Esophagus squamous epithelium (tissue), 4 donors: ENCODE results near the gene ASB9.

Experiments
- POLR2A ChIP-seq, 4 donors: fragments of 450-650 bp; IDR thresholded peaks; one replicate each; pipeline ENCODE4 v1.6.1; 2017; ENCODE audit warnings: antibody characterized with exemption in 4 of 4, mild to moderate bottlenecking in 4 of 4, moderate library complexity in 3 of 4
- TF ChIP-seq, protein P1 (sequence below), 6 experiments: fragments of 450-650 bp in 4 of 6; fragments of 200-600 bp in 2 of 6; sonication (generic) in 2 of 6; IDR thresholded peaks; one replicate each; pipeline ENCODE4 v1.5.1; 2016 to 2019; ENCODE audit warnings: antibody characterized with exemption in 6 of 6, mild to moderate bottlenecking in 4 of 6, moderate library complexity in 4 of 6

DNA sequence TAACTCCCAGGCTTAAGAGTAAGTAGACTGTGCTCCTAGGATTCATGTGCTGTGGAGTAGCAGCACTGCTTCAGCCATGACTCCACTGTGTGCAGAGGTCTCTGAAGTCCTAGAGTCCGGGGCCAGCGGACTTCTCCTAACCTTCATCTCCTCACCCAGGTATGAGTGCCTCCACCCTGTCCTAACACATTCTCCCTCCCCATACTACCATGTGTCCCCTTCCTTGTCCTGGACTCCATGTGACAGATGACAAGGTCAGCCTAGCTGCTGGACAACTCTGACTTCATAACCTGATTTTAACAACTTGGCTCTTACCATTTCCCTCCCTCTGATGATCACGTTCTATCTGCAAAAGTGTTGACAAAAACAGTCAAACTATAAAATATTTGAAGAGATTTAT, 28.9 kb upstream of the ASB9 start:
- TF ChIP-seq POLR2A (IDR thresholded peaks at IDR 0.05) = no peak
- TF ChIP-seq, protein P1, sequence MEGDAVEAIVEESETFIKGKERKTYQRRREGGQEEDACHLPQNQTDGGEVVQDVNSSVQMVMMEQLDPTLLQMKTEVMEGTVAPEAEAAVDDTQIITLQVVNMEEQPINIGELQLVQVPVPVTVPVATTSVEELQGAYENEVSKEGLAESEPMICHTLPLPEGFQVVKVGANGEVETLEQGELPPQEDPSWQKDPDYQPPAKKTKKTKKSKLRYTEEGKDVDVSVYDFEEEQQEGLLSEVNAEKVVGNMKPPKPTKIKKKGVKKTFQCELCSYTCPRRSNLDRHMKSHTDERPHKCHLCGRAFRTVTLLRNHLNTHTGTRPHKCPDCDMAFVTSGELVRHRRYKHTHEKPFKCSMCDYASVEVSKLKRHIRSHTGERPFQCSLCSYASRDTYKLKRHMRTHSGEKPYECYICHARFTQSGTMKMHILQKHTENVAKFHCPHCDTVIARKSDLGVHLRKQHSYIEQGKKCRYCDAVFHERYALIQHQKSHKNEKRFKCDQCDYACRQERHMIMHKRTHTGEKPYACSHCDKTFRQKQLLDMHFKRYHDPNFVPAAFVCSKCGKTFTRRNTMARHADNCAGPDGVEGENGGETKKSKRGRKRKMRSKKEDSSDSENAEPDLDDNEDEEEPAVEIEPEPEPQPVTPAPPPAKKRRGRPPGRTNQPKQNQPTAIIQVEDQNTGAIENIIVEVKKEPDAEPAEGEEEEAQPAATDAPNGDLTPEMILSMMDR (IDR thresholded peaks at IDR 0.05) = no peak
